Stimulated activated CD4-positive, alpha-beta T cell treated with anti-CD3 and anti-CD28 coated beads, Interleukin-12 subunit alpha, Interleukin-12 subunit beta, amount 100 ng/mL, for 24 hours (primary cell): Measurements from ENCODE around the gene CSHL1.

Source experiments
- DNase-seq, 2 experiments: peaks; one replicate each; pipeline ENCODE4 v3.0.0-alpha.2; 2020; ENCODE audit warnings: low read depth in 2 of 2

CSHL1 gene

GRCh38 chr17:63911041-63911635, at the start of gene CSHL1:
Gene CSHL1, minus strand, starts transcription at chr17:63911258. Its CDS starts 62 bp downstream, at chr17:63911196.
- DNase-seq: no peak

- no peak for DNase-seq
Measured at GRCh38 chr17:63960430-63960829, 49.4 kb upstream of the CSHL1 start.

GRCh38 chr17:63960006-63960405, 48.9 kb upstream of the CSHL1 start:
- DNase-seq: no peak

- DNase-seq: no peak
Measured at GRCh38 chr17:63956296-63956920, 45.4 kb upstream of the CSHL1 start.

GRCh38 chr17:63955791-63956190, 44.7 kb upstream of the CSHL1 start:
- no peak for DNase-seq

GRCh38 chr17:63955232-63955631, 44.2 kb upstream of the CSHL1 start:
- no peak for DNase-seq

GRCh38 chr17:63954402-63955063, 43.5 kb upstream of the CSHL1 start:
- no peak for DNase-seq

- DNase-seq: no peak
Measured at GRCh38 chr17:63950940-63951907, 40.2 kb upstream of the CSHL1 start.

GRCh38 chr17:63949576-63950250, 38.7 kb upstream of the CSHL1 start:
- DNase-seq: no peak

GRCh38 chr17:63948521-63948920, 37.5 kb upstream of the CSHL1 start:
- no peak for DNase-seq

- no peak for DNase-seq
Measured at GRCh38 chr17:63947711-63948330, 36.8 kb upstream of the CSHL1 start.

- DNase-seq: peak in 1 of 2 experiments; percentile 62
Measured at GRCh38 chr17:63946440-63947363, 35.6 kb upstream of the CSHL1 start.

GRCh38 chr17:63945784-63946439, 34.9 kb upstream of the CSHL1 start:
- DNase-seq: no peak

GRCh38 chr17:63944736-63945499, 33.9 kb upstream of the CSHL1 start:
- DNase-seq: no peak

GRCh38 chr17:63943745-63944144, 32.7 kb upstream of the CSHL1 start:
- no peak for DNase-seq

GRCh38 chr17:63942309-63942985, 31.4 kb upstream of the CSHL1 start:
- DNase-seq: no peak

GRCh38 chr17:63941751-63942150, 30.7 kb upstream of the CSHL1 start:
- DNase-seq: no peak

- no peak for DNase-seq
Measured at GRCh38 chr17:63941162-63941561, 30.1 kb upstream of the CSHL1 start.
